HCT116 (cell line): Measurements from ENCODE around the gene STEAP1. TPM values are rescaled to one million over a fixed set of nuclear protein-coding genes. Genes with fewer than 3 reads are reported as not detected.

Experiments
- ATAC-seq: fragments of 200-7000 bp; cut with Tn5 transposase; 2 replicates; pipeline ENCODE4 v1.9.1; 2020; ENCODE audit warnings: mild to moderate bottlenecking, moderate library complexity
- BruUV-seq: library from RNA; stranded (reverse); fragments of 400-500 nt; replicated peaks from 2 replicates; lab custom pipeline; 2021; lab: Mats Ljungman, UMichigan
- CTCF ChIA-PET: fragments of 300-600 bp; sonication (Branson Sonifier 250); formaldehyde crosslinking; loops from one replicate; lab custom pipeline; 2021; ENCODE audit warnings: antibody characterized with exemption; lab: Charles Lee
- POLR2A ChIA-PET: fragments of 300-600, 350-600 bp; sonication (Branson Sonifier 250); formaldehyde crosslinking; loops from one replicate; lab custom pipeline; 2021; ENCODE audit warnings: antibody characterized with exemption; lab: Charles Lee
- RAD21 ChIA-PET, 2 experiments: fragments of 300-600 bp; sonication (Branson Sonifier 250); formaldehyde crosslinking; loops; one replicate each; lab custom pipeline; 2023; ENCODE audit warnings: low total read pairs in 2 of 2; ENCODE audit not compliant: uncharacterized antibody in 2 of 2, unreplicated experiment in 2 of 2, low non-redundant PET in 1 of 2; lab: Charles Lee
- DNase-seq: peaks from one replicate; pipeline ENCODE4 v3.0.0-alpha.2; 2010; ENCODE audit warnings: low read depth, low spot score
- H2AFZ ChIP-seq: fragments of 200-600 bp; shearing (Covaris generic), sonication (generic); 2 replicates; pipeline ENCODE4 v1.6.1; 2017; ENCODE audit warnings: low read depth, mixed run types, mixed read lengths, antibody characterized with exemption, low read length; ENCODE audit not compliant: poor library complexity, severe bottlenecking
- H3K27ac ChIP-seq: 2 replicates; pipeline ENCODE4 v1.5.1; 2012; ENCODE audit warnings: low read depth, low read length
- H3K27me3 ChIP-seq: fragments of 200-600 bp; sonication (generic); 2 replicates; pipeline ENCODE4 v1.6.1; 2016; ENCODE audit warnings: mixed run types, low read length, mixed read lengths; ENCODE audit not compliant: insufficient read depth
- H3K36me3 ChIP-seq, 2 experiments: fragments of 200-500 bp in 1 of 2; fragments of 200-600 bp in 1 of 2; sonication (Bioruptor generic) in 1 of 2; sonication (generic) in 1 of 2; 2 replicates each; pipeline versions ENCODE4 v1.5.1 to v1.6.1; 2014 to 2016; ENCODE audit warnings: low read length in 2 of 2, inconsistent platforms in 1 of 2, mixed read lengths in 1 of 2, mixed run types in 1 of 2; ENCODE audit not compliant: insufficient read depth in 2 of 2, control insufficient read depth in 1 of 2
- H3K4me1 ChIP-seq, 2 experiments: fragments of 200-600 bp in 1 of 2; sonication (generic) in 1 of 2; 2 replicates each; pipeline versions ENCODE4 v1.5.1 to v1.6.1; 2012 to 2017; ENCODE audit warnings: low read length in 2 of 2, inconsistent platforms in 1 of 2, mild to moderate bottlenecking in 1 of 2, mixed read lengths in 1 of 2, mixed run types in 1 of 2, moderate library complexity in 1 of 2; ENCODE audit not compliant: insufficient read depth in 2 of 2, control insufficient read depth in 1 of 2
- H3K4me2 ChIP-seq: fragments of 200-600 bp; sonication (generic); 2 replicates; pipeline ENCODE4 v1.6.1; 2017; ENCODE audit warnings: mixed run types, low read length, mixed read lengths
- H3K4me3 ChIP-seq, 2 experiments: fragments of 200-600 bp in 1 of 2; sonication (generic) in 1 of 2; replicated peaks in 1 of 2; 2 replicates each; pipeline ENCODE4 v1.5.1; 2011 to 2016; ENCODE audit warnings: low read length in 2 of 2, control low read depth in 1 of 2, low read depth in 1 of 2, mild to moderate bottlenecking in 1 of 2, mixed read lengths in 1 of 2, mixed run types in 1 of 2
- H3K79me2 ChIP-seq: fragments of 200-600 bp; sonication (generic); 2 replicates; pipeline ENCODE4 v1.6.1; 2017; ENCODE audit warnings: mild to moderate bottlenecking, mixed run types, low read length, moderate library complexity, mixed read lengths; ENCODE audit not compliant: insufficient read depth
- H3K9ac ChIP-seq: fragments of 200-600 bp; sonication (generic); 2 replicates; pipeline ENCODE4 v1.6.1; 2016; ENCODE audit warnings: low read length, mixed read lengths
- H3K9me2 ChIP-seq: fragments of 200-600 bp; sonication (generic), shearing (Covaris generic); 2 replicates; pipeline ENCODE4 v1.6.1; 2017; ENCODE audit warnings: mixed run types, mild to moderate bottlenecking, moderate library complexity; ENCODE audit not compliant: insufficient read depth
- H3K9me3 ChIP-seq, 2 experiments: fragments of 200-500 bp in 1 of 2; fragments of 200-600 bp in 1 of 2; sonication (Bioruptor generic) in 1 of 2; sonication (generic) in 1 of 2; 2 replicates each; pipeline ENCODE4 v1.6.1; 2014 to 2017; ENCODE audit warnings: low read length in 2 of 2, mixed read lengths in 2 of 2, inconsistent platforms in 1 of 2, low read depth in 1 of 2, mild to moderate bottlenecking in 1 of 2, mixed run types in 1 of 2, moderate library complexity in 1 of 2; ENCODE audit not compliant: control insufficient read depth in 1 of 2, insufficient read depth in 1 of 2
- H4K20me1 ChIP-seq: fragments of 200-600 bp; sonication (generic), shearing (Covaris generic); 2 replicates; pipeline ENCODE4 v1.6.1; 2017; ENCODE audit warnings: mixed run types, mild to moderate bottlenecking, moderate library complexity; ENCODE audit not compliant: insufficient read depth
- ATF3 ChIP-seq: IDR thresholded peaks from 2 replicates; pipeline ENCODE4 v1.6.1; 2012
- CBX3 ChIP-seq: IDR thresholded peaks from 2 replicates; pipeline ENCODE4 v1.6.1; 2012; ENCODE audit warnings: low read depth
- CEBPB ChIP-seq: IDR thresholded peaks from 2 replicates; pipeline ENCODE4 v1.6.1; 2012; ENCODE audit warnings: low read depth
- CTCF ChIP-seq, 3 experiments: fragments of 200-600 bp in 1 of 3; sonication (generic) in 1 of 3; IDR thresholded peaks in 2 of 3; conservative IDR thresholded peaks in 1 of 3; 2 replicates each; pipeline ENCODE4 v1.5.1; 2012 to 2017; ENCODE audit warnings: low read depth in 2 of 3, low read length in 2 of 3, antibody characterized with exemption in 1 of 3, borderline replicate concordance in 1 of 3, control low read depth in 1 of 3, mild to moderate bottlenecking in 1 of 3, mixed read lengths in 1 of 3, mixed run types in 1 of 3, moderate library complexity in 1 of 3; ENCODE audit not compliant: insufficient read depth in 1 of 3
- EZH2phosphoT487 ChIP-seq: fragments of 200-600 bp; IDR thresholded peaks from 2 replicates; pipeline ENCODE4 v1.6.1; 2018; ENCODE audit warnings: antibody characterized with exemption, borderline replicate concordance
- JUND ChIP-seq: IDR thresholded peaks from 2 replicates; pipeline ENCODE4 v1.6.1; 2012
- MAX ChIP-seq: IDR thresholded peaks from 2 replicates; pipeline ENCODE4 v1.6.1; 2012
- POLR2A ChIP-seq: IDR thresholded peaks from 2 replicates; pipeline ENCODE4 v1.7.0; 2011; ENCODE audit warnings: borderline replicate concordance; ENCODE audit not compliant: insufficient read depth, insufficient read length; ENCODE audit errors: extremely low read depth
- POLR2AphosphoS5 ChIP-seq: IDR thresholded peaks from 2 replicates; pipeline ENCODE4 v1.6.1; 2011; ENCODE audit warnings: mild to moderate bottlenecking, low read depth, low read length, moderate library complexity
- SP1 ChIP-seq: IDR thresholded peaks from 2 replicates; pipeline ENCODE4 v1.6.1; 2012; ENCODE audit warnings: low read depth
- SRF ChIP-seq: IDR thresholded peaks from 2 replicates; pipeline ENCODE4 v1.6.1; 2012; ENCODE audit warnings: low read depth
- ZBTB33 ChIP-seq: IDR thresholded peaks from 2 replicates; pipeline ENCODE4 v1.6.1; 2011; ENCODE audit warnings: mild to moderate bottlenecking, low read length, moderate library complexity; ENCODE audit not compliant: insufficient replicate concordance; ENCODE audit errors: extremely low read depth
- ZFX ChIP-seq: fragments of 450-650 bp; IDR thresholded peaks from 2 replicates; pipeline ENCODE4 v1.6.1; 2017
- intact Hi-C: fragments of 100-400 bp; cut with micrococcal nuclease; formaldehyde crosslinking; loops from 2 replicates; pipeline ENCODE4 v1.10.0; 2022
- total RNA-seq: library from RNA; stranded (reverse); gene quantifications from one replicate; pipeline ENCODE4 v1.2.1, GENCODE V29; 2021; ENCODE audit not compliant: unreplicated experiment

Gene STEAP1
- total RNA-seq, 1 experiment from 2014 or later: 18.8 TPM

- no peaks in the 10 kb centered on the region for H3K4me1 ChIP-seq
- H3K27ac ChIP-seq: no peak overlapping the region
- no TSS peak for BruUV-seq
- intact Hi-C loops: no loop called here
- no peaks in the 10 kb centered on the region for H3K36me3 ChIP-seq
- no peaks in the 10 kb centered on the region for H3K9me2 ChIP-seq
- no peaks in the 10 kb centered on the region for H3K9me3 ChIP-seq
- DNase-seq: no peak
- H3K4me2 ChIP-seq: no peak overlapping the region
- ChIA-PET POLR2A (no interaction called here), RAD21 (no interaction called here), CTCF (no interaction called here)
- ATAC-seq: no peak
- H4K20me1 ChIP-seq: no peaks in the 10 kb centered on the region
- H2AFZ ChIP-seq: no peak overlapping the region
- no peak overlapping the region for H3K4me3 ChIP-seq
- TF ChIP-seq JUND (no peak), ZBTB33 (no peak)
- TF ChIP-seq, all 23 proteins: peak for 0
- Histone ChIP-seq H3K79me2 (no peaks in the 10 kb centered on the region), H3K27me3 (no peaks in the 10 kb centered on the region), H3K9ac (no peak overlapping the region)
Measured at GRCh38 chr7:90201500-90202195, 47.4 kb downstream of the STEAP1 start.

GRCh38 chr7:90207956-90208355 is 53.7 kb downstream of the STEAP1 start:
- H3K4me2 ChIP-seq: no peak overlapping the region
- intact Hi-C loops: no loop called here
- ATAC-seq: no peak
- DNase-seq: no peak
- H3K79me2 ChIP-seq: 0 out of 2 replicates have a peak, but pooled peaks cover 2% of the 10 kb centered on the region
- H3K36me3 ChIP-seq: no peaks in the 10 kb centered on the region
- H3K27me3 ChIP-seq: no peaks in the 10 kb centered on the region
- H3K4me1 ChIP-seq: peaks cover 6 to 20% of the 10 kb centered on the region in 2 experiments
- H3K9me3 ChIP-seq: no peaks in the 10 kb centered on the region
- no peaks in the 10 kb centered on the region for H4K20me1 ChIP-seq
- no TSS peak for BruUV-seq
- H3K4me3 ChIP-seq: no peak overlapping the region
- CTCF ChIA-PET: no interaction called here
- H3K27ac ChIP-seq: no peak overlapping the region
- RAD21 ChIA-PET: no interaction called here
- no peak overlapping the region for H3K9ac ChIP-seq
- POLR2A ChIA-PET: interaction anchor here (1.6 kb wide), 1 partner anchor 11 kb away, joined by 4 read pairs; no protein-coding TSS in a partner anchor
- H3K9me2 ChIP-seq: no peaks in the 10 kb centered on the region
- no peak overlapping the region for H2AFZ ChIP-seq
- no peak for TF ChIP-seq SP1
- TF ChIP-seq MAX: no peak
- no peak for TF ChIP-seq CBX3
- TF ChIP-seq POLR2A: no peak
- TF ChIP-seq ZFX: no peak
- no peak for TF ChIP-seq SRF
- TF ChIP-seq EZH2phosphoT487: no peak
- no peak for TF ChIP-seq CEBPB
- TF ChIP-seq ATF3: no peak
- no peak for TF ChIP-seq JUND
- TF ChIP-seq POLR2AphosphoS5: no peak
- TF ChIP-seq ZBTB33: no peak
- TF ChIP-seq CTCF (IDR thresholded peaks at IDR 0.05 in 2 of 3, conservative IDR thresholded peaks at IDR 0.05 in 1 of 3; ENCODE audit: borderline replicate concordance in 1 of 3, insufficient read depth in 1 of 3, low read depth in 2 of 3, low read length in 2 of 3): no peak
